H1 (cell line): ENCODE data around the gene ADGRB3. TPM values are rescaled to one million over a fixed set of nuclear protein-coding genes. Genes with fewer than 3 reads are reported as not detected.

Experiments used
- CHD1 ChIP-seq: IDR thresholded peaks from 2 replicates; pipeline ENCODE4 v1.6.1; 2012; ENCODE audit warnings: low read depth, low read length, improper control_type of control experiment
- SIRT6 ChIP-seq: IDR thresholded peaks from one replicate; pipeline ENCODE4 v1.7.1; 2012; ENCODE audit warnings: low read length, inconsistent platforms
- polyA plus RNA-seq, 7 experiments: library from polyadenylated mRNA; depleted of rRNA in 3 of 7; stranded (reverse) in 5 of 7; unstranded in 2 of 7; fragments of >200 nt in 5 of 7; fragments of 200-250 nt in 2 of 7; gene quantifications; 1 replicate in 5 of 7; 2 replicates in 1 of 7; 4 replicates in 1 of 7; pipeline versions ENCODE4 v1.2.1 to v1.2.3, GENCODE V29; 2011 to 2013; ENCODE audit warnings: missing spikeins in 2 of 7, mixed read lengths in 2 of 7
- total RNA-seq: library from RNA; stranded (reverse); fragmentation: NEBNext Ultra II Directional; extraction: Animal tissue kit (Norgen Biotek cat#: 25700); gene quantifications from 2 replicates; pipeline ENCODE4 v1.2.1, GENCODE V29; 2021
- TF ChIP-seq, protein P1 (sequence below), 3 experiments: IDR thresholded peaks; 1 replicate in 2 of 3; 2 replicates in 1 of 3; pipeline versions ENCODE4 v1.5.1 to v1.6.1; 2011; ENCODE audit warnings: low read length in 3 of 3, mild to moderate bottlenecking in 3 of 3, inconsistent platforms in 2 of 3, low read depth in 1 of 3, moderate library complexity in 1 of 3; ENCODE audit not compliant: insufficient read depth in 1 of 3; ENCODE audit errors: control extremely low read depth in 1 of 3

The ADGRB3 gene
- total and polyA plus RNA-seq, 2 of the 8 experiments (the other 6 are each of a cell fraction or from before 2014, with no cell fraction given) = 0.35 to 1.2 TPM

DNA sequence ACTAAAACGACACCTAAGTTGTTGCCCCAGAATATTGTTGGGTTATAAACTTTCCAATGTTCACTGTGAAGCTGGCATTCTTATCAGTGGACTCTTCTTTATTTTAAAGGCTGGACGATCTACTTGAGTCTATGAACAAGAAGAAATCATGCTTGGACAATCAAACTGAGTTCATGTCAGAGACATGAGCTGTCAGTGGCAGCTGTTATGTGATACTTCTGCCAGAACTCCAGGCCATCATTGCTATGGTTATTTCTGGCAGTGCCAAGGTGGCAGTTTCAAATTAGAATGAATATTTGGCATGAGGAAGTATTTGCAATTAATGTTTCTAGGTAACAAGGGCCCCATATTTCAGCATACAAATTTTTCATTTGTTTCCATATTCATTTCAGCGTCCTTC, 744.4 kb downstream of the ADGRB3 start (continued):
- TF ChIP-seq, protein P1, sequence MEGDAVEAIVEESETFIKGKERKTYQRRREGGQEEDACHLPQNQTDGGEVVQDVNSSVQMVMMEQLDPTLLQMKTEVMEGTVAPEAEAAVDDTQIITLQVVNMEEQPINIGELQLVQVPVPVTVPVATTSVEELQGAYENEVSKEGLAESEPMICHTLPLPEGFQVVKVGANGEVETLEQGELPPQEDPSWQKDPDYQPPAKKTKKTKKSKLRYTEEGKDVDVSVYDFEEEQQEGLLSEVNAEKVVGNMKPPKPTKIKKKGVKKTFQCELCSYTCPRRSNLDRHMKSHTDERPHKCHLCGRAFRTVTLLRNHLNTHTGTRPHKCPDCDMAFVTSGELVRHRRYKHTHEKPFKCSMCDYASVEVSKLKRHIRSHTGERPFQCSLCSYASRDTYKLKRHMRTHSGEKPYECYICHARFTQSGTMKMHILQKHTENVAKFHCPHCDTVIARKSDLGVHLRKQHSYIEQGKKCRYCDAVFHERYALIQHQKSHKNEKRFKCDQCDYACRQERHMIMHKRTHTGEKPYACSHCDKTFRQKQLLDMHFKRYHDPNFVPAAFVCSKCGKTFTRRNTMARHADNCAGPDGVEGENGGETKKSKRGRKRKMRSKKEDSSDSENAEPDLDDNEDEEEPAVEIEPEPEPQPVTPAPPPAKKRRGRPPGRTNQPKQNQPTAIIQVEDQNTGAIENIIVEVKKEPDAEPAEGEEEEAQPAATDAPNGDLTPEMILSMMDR (IDR thresholded peaks at IDR 0.05; ENCODE audit: control extremely low read depth in 1 of 3, insufficient read depth in 1 of 3, low read depth in 1 of 3, low read length in 3 of 3) = no peak
- TF ChIP-seq CHD1 (no peak), SIRT6 (no peak)
